HepG2 (cell line): Measurements from ENCODE around the gene RBM47. TPM values are rescaled to one million over a fixed set of nuclear protein-coding genes. Genes with fewer than 3 reads are reported as not detected.

Source experiments
- ATAC-seq: fragments of 200-7000 bp; cut with Tn5 transposase; 3 replicates; pipeline ENCODE4 v1.9.1; 2020; ENCODE audit warnings: mild to moderate bottlenecking, moderate library complexity
- BruUV-seq: library from RNA; stranded (reverse); fragments of 400-500 nt; replicated peaks from 2 replicates; lab custom pipeline; 2021; lab: Mats Ljungman, UMichigan
- CTCF ChIA-PET: fragments of 300-600 bp; formaldehyde crosslinking; extraction: SDS; loops from one replicate; lab custom pipeline; 2021; ENCODE audit warnings: low total read pairs, inconsistent platforms, low intra/inter-chr PET ratio; lab: Yijun Ruan, JAX
- POLR2A ChIA-PET: fragments of 350-600 bp; sonication (Branson Sonifier 250); formaldehyde crosslinking; loops from one replicate; lab custom pipeline; 2020; ENCODE audit warnings: antibody characterized with exemption, inconsistent platforms; lab: Yijun Ruan, JAX
- DNase-seq: peaks from one replicate; pipeline ENCODE4 v3.0.0-alpha.2; 2015; ENCODE audit warnings: low spot score
- FAIRE-seq: peaks from 3 replicates; lab custom pipeline; 2011; peaks lifted over from hg19 to GRCh38; lab: Jason Lieb, UNC
- H2AFZ ChIP-seq: one replicate; pipeline ENCODE4 v1.6.1; 2011; ENCODE audit warnings: low read length, inconsistent platforms
- H3K27ac ChIP-seq: fragments of 300-600 bp; 3 replicates; pipeline ENCODE4 v1.8.0; 2011; ENCODE audit warnings: mixed run types, mild to moderate bottlenecking, mixed read lengths, low read length, inconsistent platforms; ENCODE audit not compliant: insufficient read depth; ENCODE audit errors: extremely low read length
- H3K27me3 ChIP-seq, 2 experiments: fragments of 200-600 bp in 1 of 2; 2 replicates in 1 of 2; 3 replicates in 1 of 2; pipeline versions ENCODE4 v1.6.0 to v1.8.0; 2011; ENCODE audit warnings: low read length in 2 of 2, mild to moderate bottlenecking in 2 of 2, moderate library complexity in 2 of 2, inconsistent platforms in 1 of 2; ENCODE audit not compliant: insufficient read depth in 2 of 2, control insufficient read depth in 1 of 2
- H3K36me3 ChIP-seq, 2 experiments: fragments of 200-600 bp in 1 of 2; replicated peaks in 1 of 2; 2 replicates in 1 of 2; 3 replicates in 1 of 2; pipeline versions ENCODE4 v1.5.1 to v1.8.0; 2011; ENCODE audit warnings: low read length in 2 of 2, inconsistent platforms in 1 of 2; ENCODE audit not compliant: insufficient read depth in 2 of 2, control insufficient read depth in 1 of 2
- H3K4me1 ChIP-seq: 2 replicates; pipeline ENCODE4 v1.5.1; 2012; ENCODE audit warnings: low read length, inconsistent platforms; ENCODE audit not compliant: insufficient read depth
- H3K4me2 ChIP-seq: 2 replicates; pipeline ENCODE4 v1.6.0; 2011; ENCODE audit warnings: low read depth, low read length, inconsistent platforms
- H3K4me3 ChIP-seq, 3 experiments: fragments of 200-600 bp in 1 of 3; sonication (generic), shearing (Covaris generic) in 1 of 3; replicated peaks in 1 of 3; 2 replicates each; pipeline ENCODE4 v1.5.1; 2011 to 2016; ENCODE audit warnings: low read length in 3 of 3, inconsistent platforms in 2 of 3, low read depth in 2 of 3, mild to moderate bottlenecking in 2 of 3, control low read depth in 1 of 3, mixed read lengths in 1 of 3; ENCODE audit not compliant: insufficient read depth in 1 of 3
- H3K79me2 ChIP-seq: one replicate; pipeline ENCODE4 v1.6.1; 2011; ENCODE audit warnings: low read length, inconsistent platforms; ENCODE audit not compliant: insufficient read depth
- H3K9ac ChIP-seq: 2 replicates; pipeline ENCODE4 v1.6.0; 2011; ENCODE audit warnings: mild to moderate bottlenecking, low read depth, low read length, inconsistent platforms; ENCODE audit not compliant: insufficient read depth
- H3K9me3 ChIP-seq: 2 replicates; pipeline ENCODE4 v1.5.1; 2012; ENCODE audit warnings: mild to moderate bottlenecking, low read length
- H4K20me1 ChIP-seq: 2 replicates; pipeline ENCODE4 v1.6.0; 2011; ENCODE audit warnings: inconsistent platforms, mild to moderate bottlenecking, low read length, moderate library complexity; ENCODE audit not compliant: insufficient read depth
- AKAP8 ChIP-seq: sonication (generic); formaldehyde crosslinking; IDR thresholded peaks from 2 replicates; pipeline ENCODE4 v1.5.1; 2020; ENCODE audit warnings: mild to moderate bottlenecking, missing genetic modification reagents
- DRAP1 ChIP-seq: IDR thresholded peaks from 2 replicates; pipeline ENCODE4 v1.6.1; 2016; ENCODE audit warnings: missing genetic modification reagents, missing compliant biosample characterization
- EEA1 ChIP-seq: sonication (generic); formaldehyde crosslinking; IDR thresholded peaks from 2 replicates; pipeline ENCODE4 v1.5.1; 2020; ENCODE audit warnings: mild to moderate bottlenecking, missing genetic modification reagents, borderline replicate concordance
- JUN ChIP-seq: sonication (generic); formaldehyde crosslinking; IDR thresholded peaks from 2 replicates; pipeline ENCODE4 v1.4.0; 2020; ENCODE audit warnings: mild to moderate bottlenecking, missing genetic modification reagents
- MAFF ChIP-seq: IDR thresholded peaks from 2 replicates; pipeline ENCODE4 v1.6.1; 2011; ENCODE audit warnings: low read depth, low read length, improper control_type of control experiment
- MAFK ChIP-seq, 2 experiments: IDR thresholded peaks in 1 of 2; conservative IDR thresholded peaks in 1 of 2; 2 replicates each; pipeline ENCODE4 v1.6.1; 2011; ENCODE audit warnings: improper control_type of control experiment in 2 of 2, low read length in 2 of 2
- PRMT3 ChIP-seq: sonication (generic); formaldehyde crosslinking; IDR thresholded peaks from 2 replicates; pipeline ENCODE4 v1.8.1; 2022; ENCODE audit warnings: low read depth, mild to moderate bottlenecking, moderate library complexity, missing genetic modification reagents, borderline replicate concordance
- RCOR2 ChIP-seq: IDR thresholded peaks from 2 replicates; pipeline ENCODE4 v1.6.1; 2016; ENCODE audit warnings: missing biosample characterization, missing genetic modification reagents
- SALL1 ChIP-seq: sonication (generic); formaldehyde crosslinking; IDR thresholded peaks from 2 replicates; pipeline ENCODE4 v1.8.0; 2022; ENCODE audit warnings: mild to moderate bottlenecking, missing genetic modification reagents
- TBX2 ChIP-seq: sonication (generic); formaldehyde crosslinking; IDR thresholded peaks from 2 replicates; pipeline ENCODE4 v1.5.0; 2020; ENCODE audit warnings: missing genetic modification reagents, mild to moderate bottlenecking, borderline replicate concordance
- TCF7L2 ChIP-seq: IDR thresholded peaks from 2 replicates; pipeline ENCODE4 v1.6.1; 2011; ENCODE audit warnings: mild to moderate bottlenecking, low read depth, low read length, moderate library complexity
- ZNF260 ChIP-seq: sonication (generic); formaldehyde crosslinking; IDR thresholded peaks from 2 replicates; pipeline ENCODE4 v1.4.0; 2020; ENCODE audit warnings: missing genetic modification reagents, low read depth, mild to moderate bottlenecking, borderline replicate concordance
- ZNF331 ChIP-seq: sonication (generic); formaldehyde crosslinking; IDR thresholded peaks from 2 replicates; pipeline ENCODE4 v1.4.0; 2020; ENCODE audit warnings: missing genetic modification reagents
- ZNF446 ChIP-seq: sonication (generic); formaldehyde crosslinking; IDR thresholded peaks from 2 replicates; pipeline ENCODE4 v1.5.0; 2020; ENCODE audit warnings: mild to moderate bottlenecking, missing genetic modification reagents
- ZNF660 ChIP-seq: sonication (generic); formaldehyde crosslinking; IDR thresholded peaks from 2 replicates; pipeline ENCODE4 v1.5.1; 2020; ENCODE audit warnings: mild to moderate bottlenecking, low read depth, missing genetic modification reagents, borderline replicate concordance
- WGBS: methylation state at CpG from one replicate; pipeline ENCODE4 v1.1.6; 2017; ENCODE audit warnings: low lambda C conversion rate; 5-methylcytosine and 5-hydroxymethylcytosine counted together
- in situ Hi-C: cut with HindIII; loops from 2 replicates; pipeline ENCODE4 v1.10.0; 2017; ENCODE audit warnings: low pct_unique_long_range_greater_than_20kb; ENCODE audit not compliant: extremely low pct_ligation_motif_present
- intact Hi-C: fragments of 100-400 bp; cut with micrococcal nuclease; formaldehyde crosslinking; loops from one replicate; pipeline ENCODE4 v1.10.0; 2022; ENCODE audit not compliant: unreplicated experiment
- polyA plus RNA-seq, 8 experiments: library from polyadenylated mRNA; depleted of rRNA in 3 of 8; stranded (reverse) in 7 of 8; unstranded in 1 of 8; fragments of >200 nt; fragmentation: Illumina TruSeq in 4 of 8; extraction: Trizol in 4 of 8; gene quantifications; 2 replicates each; pipeline versions ENCODE4 v1.2.1 to v1.2.3, GENCODE V29; 2011 to 2016; ENCODE audit warnings: low read depth in 4 of 8, missing spikeins in 1 of 8, mixed read lengths in 1 of 8; ENCODE audit not compliant: insufficient read depth in 1 of 8
- total RNA-seq, 5 experiments: library from RNA; depleted of rRNA; stranded (reverse); fragments of >200 nt; fragmentation: Illumina TruSeq; extraction: Trizol; gene quantifications; 2 replicates each; pipeline ENCODE4 v1.2.3, GENCODE V29; 2016; ENCODE audit warnings: low read depth in 1 of 5
- TF ChIP-seq, protein P1 (sequence below): sonication (generic); formaldehyde crosslinking; IDR thresholded peaks from 2 replicates; pipeline ENCODE4 v1.4.0; 2020; ENCODE audit warnings: low read depth, mild to moderate bottlenecking, missing genetic modification reagents
- TF ChIP-seq, protein P2 (sequence below): sonication (generic); formaldehyde crosslinking; IDR thresholded peaks from 2 replicates; pipeline ENCODE4 v1.5.0; 2020; ENCODE audit warnings: missing genetic modification reagents

Gene RBM47
- total and polyA plus RNA-seq, 2 of the 13 experiments (the other 11 are each of a cell fraction or from before 2014, with no cell fraction given) = 1.2 to 2.5 TPM

GRCh38 chr4:40648742-40649281 is 19.1 kb upstream of the RBM47 start:
- Histone ChIP-seq H3K36me3 (no peaks in the 10 kb centered on the region), H3K4me2 (no peak overlapping the region), H3K9me3 (no peaks in the 10 kb centered on the region), H3K27ac (no peak overlapping the region), H3K4me1 (no peaks in the 10 kb centered on the region; the same call in 1 of the 2 replicates), H3K27me3 (no peaks in the 10 kb centered on the region; a peak in 1 of 5 replicates), H2AFZ (no peak overlapping the region), H3K79me2 (no peaks in the 10 kb centered on the region), H4K20me1 (no peaks in the 10 kb centered on the region), H3K4me3 (no peak overlapping the region), H3K9ac (no peak overlapping the region)
- in situ Hi-C loops (no loop called here), intact Hi-C loops (no loop called here)
- ChIA-PET CTCF (no interaction called here), POLR2A (no interaction called here)
- TF ChIP-seq MAFF (peak; percentile 88), PRMT3 (CRISPR knock-in tag) (no peak), MAFK (conservative IDR thresholded peaks at IDR 0.05 in 1 of 2, IDR thresholded peaks at IDR 0.05 in 1 of 2; ENCODE audit: low read length in 2 of 2) (peak; percentile 87 to 93)
- 40% methylated on average over 9 of the region's 9 CpGs for WGBS
- DNase-seq (no peak), ATAC-seq (no peak), FAIRE-seq (no peak)
- BruUV-seq = no TSS peak

DNA sequence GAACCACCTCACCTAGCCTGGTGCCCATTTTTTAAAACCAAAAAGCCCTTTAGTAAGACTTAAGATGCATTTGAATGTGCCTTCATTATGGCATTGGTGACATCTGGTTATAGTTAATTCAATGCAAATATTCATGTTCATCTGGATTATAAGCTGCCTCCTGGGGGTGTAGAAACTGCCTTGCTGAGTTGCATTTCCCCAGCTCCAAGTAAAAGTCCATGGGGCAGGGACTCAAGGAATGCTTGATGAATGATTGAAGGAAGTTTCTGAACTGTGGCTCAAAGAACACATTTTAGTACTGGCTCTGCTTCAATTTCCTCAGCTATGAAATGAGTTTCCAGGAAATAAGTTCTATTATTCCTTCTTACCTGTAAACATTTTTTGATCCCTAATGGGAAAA is 18.5 kb upstream of the RBM47 start:
- CTCF ChIA-PET = no interaction called here
- Histone ChIP-seq H3K27me3 (no peaks in the 10 kb centered on the region; a peak in 1 of 5 replicates), H4K20me1 (no peaks in the 10 kb centered on the region), H3K4me3 (no peak overlapping the region), H3K9me3 (no peaks in the 10 kb centered on the region), H3K4me1 (no peaks in the 10 kb centered on the region; the same call in 1 of the 2 replicates), H3K9ac (no peak overlapping the region), H3K27ac (no peak overlapping the region), H3K36me3 (no peaks in the 10 kb centered on the region), H3K79me2 (no peaks in the 10 kb centered on the region), H3K4me2 (no peak overlapping the region), H2AFZ (no peak overlapping the region)
- FAIRE-seq (no peak), ATAC-seq (no peak), DNase-seq (no peak)
- BruUV-seq = no TSS peak
- in situ Hi-C loops (no loop called here), intact Hi-C loops (no loop called here)
- POLR2A ChIA-PET = no interaction called here
- TF ChIP-seq, protein P1, sequence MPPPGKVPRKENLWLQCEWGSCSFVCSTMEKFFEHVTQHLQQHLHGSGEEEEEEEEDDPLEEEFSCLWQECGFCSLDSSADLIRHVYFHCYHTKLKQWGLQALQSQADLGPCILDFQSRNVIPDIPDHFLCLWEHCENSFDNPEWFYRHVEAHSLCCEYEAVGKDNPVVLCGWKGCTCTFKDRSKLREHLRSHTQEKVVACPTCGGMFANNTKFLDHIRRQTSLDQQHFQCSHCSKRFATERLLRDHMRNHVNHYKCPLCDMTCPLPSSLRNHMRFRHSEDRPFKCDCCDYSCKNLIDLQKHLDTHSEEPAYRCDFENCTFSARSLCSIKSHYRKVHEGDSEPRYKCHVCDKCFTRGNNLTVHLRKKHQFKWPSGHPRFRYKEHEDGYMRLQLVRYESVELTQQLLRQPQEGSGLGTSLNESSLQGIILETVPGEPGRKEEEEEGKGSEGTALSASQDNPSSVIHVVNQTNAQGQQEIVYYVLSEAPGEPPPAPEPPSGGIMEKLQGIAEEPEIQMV = no peak
- TF ChIP-seq ZNF260 (CRISPR knock-in tag) (no peak), RCOR2 (CRISPR knock-in tag) (no peak), TBX2 (CRISPR knock-in tag) (no peak), AKAP8 (no peak), JUN (CRISPR knock-in tag) (no peak), SALL1 (CRISPR knock-in tag) (no peak), ZNF660 (CRISPR knock-in tag) (no peak), TCF7L2 (no peak), EEA1 (CRISPR knock-in tag) (no peak), ZNF446 (no peak), DRAP1 (CRISPR knock-in tag) (no peak), ZNF331 (CRISPR knock-in tag) (no peak)
- TF ChIP-seq, protein P2, sequence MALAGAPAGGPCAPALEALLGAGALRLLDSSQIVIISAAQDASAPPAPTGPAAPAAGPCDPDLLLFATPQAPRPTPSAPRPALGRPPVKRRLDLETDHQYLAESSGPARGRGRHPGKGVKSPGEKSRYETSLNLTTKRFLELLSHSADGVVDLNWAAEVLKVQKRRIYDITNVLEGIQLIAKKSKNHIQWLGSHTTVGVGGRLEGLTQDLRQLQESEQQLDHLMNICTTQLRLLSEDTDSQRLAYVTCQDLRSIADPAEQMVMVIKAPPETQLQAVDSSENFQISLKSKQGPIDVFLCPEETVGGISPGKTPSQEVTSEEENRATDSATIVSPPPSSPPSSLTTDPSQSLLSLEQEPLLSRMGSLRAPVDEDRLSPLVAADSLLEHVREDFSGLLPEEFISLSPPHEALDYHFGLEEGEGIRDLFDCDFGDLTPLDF (CRISPR knock-in tag) = no peak
